HepG2 (cell line): ENCODE data around the gene TNS4. TPM values are rescaled to one million over a fixed set of nuclear protein-coding genes. Genes with fewer than 3 reads are reported as not detected.

Experiments
- ATAC-seq: fragments of 200-7000 bp; cut with Tn5 transposase; 3 replicates; pipeline ENCODE4 v1.9.1; 2020; ENCODE audit warnings: mild to moderate bottlenecking, moderate library complexity
- BruUV-seq: library from RNA; stranded (reverse); fragments of 400-500 nt; replicated peaks from 2 replicates; lab custom pipeline; 2021; lab: Mats Ljungman, UMichigan
- CTCF ChIA-PET: fragments of 300-600 bp; formaldehyde crosslinking; extraction: SDS; loops from one replicate; lab custom pipeline; 2021; ENCODE audit warnings: low total read pairs, inconsistent platforms, low intra/inter-chr PET ratio; lab: Yijun Ruan, JAX
- POLR2A ChIA-PET: fragments of 350-600 bp; sonication (Branson Sonifier 250); formaldehyde crosslinking; loops from one replicate; lab custom pipeline; 2020; ENCODE audit warnings: antibody characterized with exemption, inconsistent platforms; lab: Yijun Ruan, JAX
- DNase-seq: peaks from one replicate; pipeline ENCODE4 v3.0.0-alpha.2; 2015; ENCODE audit warnings: low spot score
- FAIRE-seq: peaks from 3 replicates; lab custom pipeline; 2011; peaks lifted over from hg19 to GRCh38; lab: Jason Lieb, UNC
- H2AFZ ChIP-seq: one replicate; pipeline ENCODE4 v1.6.1; 2011; ENCODE audit warnings: low read length, inconsistent platforms
- H3K27ac ChIP-seq: fragments of 300-600 bp; 3 replicates; pipeline ENCODE4 v1.8.0; 2011; ENCODE audit warnings: mixed run types, mild to moderate bottlenecking, mixed read lengths, low read length, inconsistent platforms; ENCODE audit not compliant: insufficient read depth; ENCODE audit errors: extremely low read length
- H3K27me3 ChIP-seq, 2 experiments: fragments of 200-600 bp in 1 of 2; 2 replicates in 1 of 2; 3 replicates in 1 of 2; pipeline versions ENCODE4 v1.6.0 to v1.8.0; 2011; ENCODE audit warnings: low read length in 2 of 2, mild to moderate bottlenecking in 2 of 2, moderate library complexity in 2 of 2, inconsistent platforms in 1 of 2; ENCODE audit not compliant: insufficient read depth in 2 of 2, control insufficient read depth in 1 of 2
- H3K36me3 ChIP-seq, 2 experiments: fragments of 200-600 bp in 1 of 2; replicated peaks in 1 of 2; 2 replicates in 1 of 2; 3 replicates in 1 of 2; pipeline versions ENCODE4 v1.5.1 to v1.8.0; 2011; ENCODE audit warnings: low read length in 2 of 2, inconsistent platforms in 1 of 2; ENCODE audit not compliant: insufficient read depth in 2 of 2, control insufficient read depth in 1 of 2
- H3K4me1 ChIP-seq: 2 replicates; pipeline ENCODE4 v1.5.1; 2012; ENCODE audit warnings: low read length, inconsistent platforms; ENCODE audit not compliant: insufficient read depth
- H3K4me2 ChIP-seq: 2 replicates; pipeline ENCODE4 v1.6.0; 2011; ENCODE audit warnings: low read depth, low read length, inconsistent platforms
- H3K4me3 ChIP-seq, 3 experiments: fragments of 200-600 bp in 1 of 3; sonication (generic), shearing (Covaris generic) in 1 of 3; replicated peaks in 1 of 3; 2 replicates each; pipeline ENCODE4 v1.5.1; 2011 to 2016; ENCODE audit warnings: low read length in 3 of 3, inconsistent platforms in 2 of 3, low read depth in 2 of 3, mild to moderate bottlenecking in 2 of 3, control low read depth in 1 of 3, mixed read lengths in 1 of 3; ENCODE audit not compliant: insufficient read depth in 1 of 3
- H3K79me2 ChIP-seq: one replicate; pipeline ENCODE4 v1.6.1; 2011; ENCODE audit warnings: low read length, inconsistent platforms; ENCODE audit not compliant: insufficient read depth
- H3K9ac ChIP-seq: 2 replicates; pipeline ENCODE4 v1.6.0; 2011; ENCODE audit warnings: mild to moderate bottlenecking, low read depth, low read length, inconsistent platforms; ENCODE audit not compliant: insufficient read depth
- H3K9me3 ChIP-seq: 2 replicates; pipeline ENCODE4 v1.5.1; 2012; ENCODE audit warnings: mild to moderate bottlenecking, low read length
- H4K20me1 ChIP-seq: 2 replicates; pipeline ENCODE4 v1.6.0; 2011; ENCODE audit warnings: inconsistent platforms, mild to moderate bottlenecking, low read length, moderate library complexity; ENCODE audit not compliant: insufficient read depth
- EHMT2 ChIP-seq: fragments of 200-600 bp; sonication (generic); IDR thresholded peaks from 2 replicates; pipeline ENCODE4 v1.7.0; 2017; ENCODE audit warnings: antibody characterized with exemption, low read depth, low read length, borderline replicate concordance
- FOXP1 ChIP-seq, 2 experiments: fragments of 450-650 bp in 1 of 2; IDR thresholded peaks; 2 replicates each; pipeline ENCODE4 v1.6.1; 2017 to 2018; ENCODE audit warnings: antibody characterized with exemption in 1 of 2
- HDAC1 ChIP-seq: sonication (generic); formaldehyde crosslinking; IDR thresholded peaks from 2 replicates; pipeline ENCODE4 v1.5.1; 2020; ENCODE audit warnings: mild to moderate bottlenecking, missing genetic modification reagents
- KDM1A ChIP-seq: IDR thresholded peaks from 2 replicates; pipeline ENCODE4 v1.6.1; 2016; ENCODE audit warnings: missing compliant biosample characterization
- KDM2A ChIP-seq: sonication (generic); formaldehyde crosslinking; IDR thresholded peaks from 2 replicates; pipeline ENCODE4 v1.4.0; 2020; ENCODE audit warnings: low read depth, missing genetic modification reagents, borderline replicate concordance
- POLR2A ChIP-seq, 2 experiments: IDR thresholded peaks; 2 replicates each; pipeline ENCODE4 v1.6.1; 2011; ENCODE audit warnings: low read depth in 2 of 2, low read length in 2 of 2, mild to moderate bottlenecking in 1 of 2, moderate library complexity in 1 of 2; ENCODE audit not compliant: insufficient read depth in 1 of 2
- RARG ChIP-seq: sonication (generic); formaldehyde crosslinking; IDR thresholded peaks from 2 replicates; pipeline ENCODE4 v1.4.0; 2020; ENCODE audit warnings: low read depth, mild to moderate bottlenecking, missing genetic modification reagents
- TBX3 ChIP-seq: fragments of 450-650 bp; IDR thresholded peaks from 2 replicates; pipeline ENCODE4 v1.6.1; 2017; ENCODE audit warnings: antibody characterized with exemption, mild to moderate bottlenecking, inconsistent platforms, borderline replicate concordance
- ZNF235 ChIP-seq: sonication (generic); formaldehyde crosslinking; IDR thresholded peaks from 2 replicates; pipeline ENCODE4 v1.8.1; 2023; ENCODE audit warnings: mild to moderate bottlenecking, missing genetic modification reagents, borderline replicate concordance
- ZNF460 ChIP-seq: sonication (generic); formaldehyde crosslinking; IDR thresholded peaks from 2 replicates; pipeline ENCODE4 v1.5.1; 2020; ENCODE audit warnings: missing genetic modification reagents, mild to moderate bottlenecking, borderline replicate concordance
- ZNF629 ChIP-seq: sonication (generic); formaldehyde crosslinking; conservative IDR thresholded peaks from 2 replicates; pipeline ENCODE4 v1.5.0; 2020; ENCODE audit warnings: missing genetic modification reagents
- ZNF687 ChIP-seq: sonication (generic); formaldehyde crosslinking; IDR thresholded peaks from 2 replicates; pipeline ENCODE4 v1.5.1; 2020; ENCODE audit warnings: mild to moderate bottlenecking, missing genetic modification reagents, moderate library complexity
- ZNF75D ChIP-seq: sonication (generic); formaldehyde crosslinking; IDR thresholded peaks from 2 replicates; pipeline ENCODE4 v1.8.1; 2023; ENCODE audit warnings: missing genetic modification reagents, mild to moderate bottlenecking, borderline replicate concordance
- WGBS: methylation state at CpG from one replicate; pipeline ENCODE4 v1.1.6; 2017; ENCODE audit warnings: low lambda C conversion rate; 5-methylcytosine and 5-hydroxymethylcytosine counted together
- in situ Hi-C: cut with HindIII; loops from 2 replicates; pipeline ENCODE4 v1.10.0; 2017; ENCODE audit warnings: low pct_unique_long_range_greater_than_20kb; ENCODE audit not compliant: extremely low pct_ligation_motif_present
- intact Hi-C: fragments of 100-400 bp; cut with micrococcal nuclease; formaldehyde crosslinking; loops from one replicate; pipeline ENCODE4 v1.10.0; 2022; ENCODE audit not compliant: unreplicated experiment
- polyA plus RNA-seq, 8 experiments: library from polyadenylated mRNA; depleted of rRNA in 3 of 8; stranded (reverse) in 7 of 8; unstranded in 1 of 8; fragments of >200 nt; fragmentation: Illumina TruSeq in 4 of 8; extraction: Trizol in 4 of 8; gene quantifications; 2 replicates each; pipeline versions ENCODE4 v1.2.1 to v1.2.3, GENCODE V29; 2011 to 2016; ENCODE audit warnings: low read depth in 4 of 8, missing spikeins in 1 of 8, mixed read lengths in 1 of 8; ENCODE audit not compliant: insufficient read depth in 1 of 8
- total RNA-seq, 5 experiments: library from RNA; depleted of rRNA; stranded (reverse); fragments of >200 nt; fragmentation: Illumina TruSeq; extraction: Trizol; gene quantifications; 2 replicates each; pipeline ENCODE4 v1.2.3, GENCODE V29; 2016; ENCODE audit warnings: low read depth in 1 of 5
- TF ChIP-seq, protein P1 (sequence below): sonication (generic); formaldehyde crosslinking; IDR thresholded peaks from 2 replicates; pipeline ENCODE4 v1.4.0; 2020; ENCODE audit warnings: missing genetic modification reagents, borderline replicate concordance
- TF ChIP-seq, protein P2 (sequence below): sonication (generic); formaldehyde crosslinking; IDR thresholded peaks from 2 replicates; pipeline ENCODE4 v1.4.0; 2020; ENCODE audit warnings: missing genetic modification reagents
- TF ChIP-seq, protein P3 (sequence below): sonication (generic); formaldehyde crosslinking; IDR thresholded peaks from 2 replicates; pipeline ENCODE4 v1.5.0; 2020; ENCODE audit warnings: mild to moderate bottlenecking, low read depth, missing genetic modification reagents, borderline replicate concordance

The TNS4 gene
- total and polyA plus RNA-seq, 2 of the 13 experiments (the other 11 are each of a cell fraction or from before 2014, with no cell fraction given), result 0.58 to 2.1 TPM

DNA sequence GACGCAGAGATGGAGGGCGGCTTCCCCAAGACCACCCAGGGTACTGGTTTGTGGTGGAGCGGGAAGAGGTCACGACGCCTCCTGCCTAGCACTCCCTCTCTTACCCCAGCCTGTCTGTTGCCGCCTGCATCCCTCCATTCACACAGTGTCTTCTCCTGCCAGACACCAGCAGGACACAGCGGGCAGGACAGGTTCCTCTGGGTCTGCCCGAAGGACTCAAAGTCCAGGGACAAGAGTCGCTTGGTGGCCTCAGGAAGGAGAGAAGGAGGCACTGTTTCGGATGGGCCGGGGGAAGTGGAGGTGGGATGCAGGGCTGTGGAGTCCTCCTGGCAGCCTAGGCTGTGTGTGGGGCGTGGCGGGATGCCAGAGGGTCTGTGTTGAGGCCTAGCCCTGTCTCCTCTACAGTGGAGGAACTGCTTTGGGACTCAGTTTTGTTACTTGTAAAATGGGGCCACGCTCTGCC is 19.6 kb upstream of the TNS4 start:
- intact Hi-C loops, result no loop called here
- Histone ChIP-seq H3K4me1 (peaks cover 72% of the 10 kb centered on the region), H4K20me1 (no peaks in the 10 kb centered on the region), H3K27ac (no peak overlapping the region), H3K4me2 (no peak overlapping the region), H3K27me3 (no peaks in the 10 kb centered on the region)
- DNase-seq (no peak), FAIRE-seq (no peak)
- CTCF ChIA-PET, result no interaction called here
- TF ChIP-seq HDAC1 (CRISPR knock-in tag) (no peak), FOXP1 (IDR thresholded peaks at IDR 0.05) (no peak), FOXP1 (CRISPR knock-in tag; IDR thresholded peaks at IDR 0.05) (no peak), ZNF235 (CRISPR knock-in tag) (no peak), ZNF75D (CRISPR knock-in tag) (no peak), ZNF687 (CRISPR knock-in tag) (peak; percentile 24), RARG (no peak), ZNF460 (no peak), KDM1A (0 out of 2 replicates have a peak, but pooled peaks have one; percentile 16), POLR2A (IDR thresholded peaks at IDR 0.05; ENCODE audit: insufficient read depth in 1 of 2, low read depth in 2 of 2, low read length in 2 of 2) (no peak), ZNF629 (peak; percentile 84), KDM2A (0 out of 2 replicates have a peak, but pooled peaks have one; percentile 23), EHMT2 (no peak), TBX3 (no peak)
- TF ChIP-seq, protein P1, sequence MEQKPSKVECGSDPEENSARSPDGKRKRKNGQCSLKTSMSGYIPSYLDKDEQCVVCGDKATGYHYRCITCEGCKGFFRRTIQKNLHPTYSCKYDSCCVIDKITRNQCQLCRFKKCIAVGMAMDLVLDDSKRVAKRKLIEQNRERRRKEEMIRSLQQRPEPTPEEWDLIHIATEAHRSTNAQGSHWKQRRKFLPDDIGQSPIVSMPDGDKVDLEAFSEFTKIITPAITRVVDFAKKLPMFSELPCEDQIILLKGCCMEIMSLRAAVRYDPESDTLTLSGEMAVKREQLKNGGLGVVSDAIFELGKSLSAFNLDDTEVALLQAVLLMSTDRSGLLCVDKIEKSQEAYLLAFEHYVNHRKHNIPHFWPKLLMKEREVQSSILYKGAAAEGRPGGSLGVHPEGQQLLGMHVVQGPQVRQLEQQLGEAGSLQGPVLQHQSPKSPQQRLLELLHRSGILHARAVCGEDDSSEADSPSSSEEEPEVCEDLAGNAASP (CRISPR knock-in tag), result no peak
- TF ChIP-seq, protein P2, sequence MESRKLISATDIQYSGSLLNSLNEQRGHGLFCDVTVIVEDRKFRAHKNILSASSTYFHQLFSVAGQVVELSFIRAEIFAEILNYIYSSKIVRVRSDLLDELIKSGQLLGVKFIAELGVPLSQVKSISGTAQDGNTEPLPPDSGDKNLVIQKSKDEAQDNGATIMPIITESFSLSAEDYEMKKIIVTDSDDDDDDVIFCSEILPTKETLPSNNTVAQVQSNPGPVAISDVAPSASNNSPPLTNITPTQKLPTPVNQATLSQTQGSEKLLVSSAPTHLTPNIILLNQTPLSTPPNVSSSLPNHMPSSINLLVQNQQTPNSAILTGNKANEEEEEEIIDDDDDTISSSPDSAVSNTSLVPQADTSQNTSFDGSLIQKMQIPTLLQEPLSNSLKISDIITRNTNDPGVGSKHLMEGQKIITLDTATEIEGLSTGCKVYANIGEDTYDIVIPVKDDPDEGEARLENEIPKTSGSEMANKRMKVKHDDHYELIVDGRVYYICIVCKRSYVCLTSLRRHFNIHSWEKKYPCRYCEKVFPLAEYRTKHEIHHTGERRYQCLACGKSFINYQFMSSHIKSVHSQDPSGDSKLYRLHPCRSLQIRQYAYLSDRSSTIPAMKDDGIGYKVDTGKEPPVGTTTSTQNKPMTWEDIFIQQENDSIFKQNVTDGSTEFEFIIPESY, result 0 out of 2 replicates have a peak, but pooled peaks have one; percentile 15
- TF ChIP-seq, protein P3, sequence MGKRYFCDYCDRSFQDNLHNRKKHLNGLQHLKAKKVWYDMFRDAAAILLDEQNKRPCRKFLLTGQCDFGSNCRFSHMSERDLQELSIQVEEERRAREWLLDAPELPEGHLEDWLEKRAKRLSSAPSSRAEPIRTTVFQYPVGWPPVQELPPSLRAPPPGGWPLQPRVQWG (CRISPR knock-in tag), result no peak
- TF ChIP-seq, all 625 proteins: peak for 5
- Histone ChIP-seq H3K9me3 (peaks cover 10% of the 10 kb centered on the region), H2AFZ (no peak overlapping the region), H3K79me2 (no peaks in the 10 kb centered on the region), H3K9ac (no peak overlapping the region), H3K4me3 (no peak overlapping the region), H3K36me3 (no peaks in the 10 kb centered on the region)
- WGBS, result 73% methylated on average over 14 of the region's 14 CpGs
- ATAC-seq, result no peak; the same call in 2 of the 3 replicates
- in situ Hi-C loops, result no loop called here
- POLR2A ChIA-PET, result interaction anchor here (2.0 kb wide), 1 partner anchor 12 kb away, joined by 5 read pairs; no protein-coding TSS in a partner anchor
- no TSS peak for BruUV-seq
